ENCODE measurements around the gene ZNF750.
A peak's percentile ranks its signal among the peaks of the same experiment; 100 is the strongest.

The ZNF750 gene

GRCh38 chr17:82884970-82885353, 45.1 kb upstream of the ZNF750 start:
- no peaks in the 10 kb centered on the region for H4K20me1 ChIP-seq (ENCODE audit: insufficient read depth, low read length)
- no peaks in the 10 kb centered on the region for H3K79me2 ChIP-seq (ENCODE audit: insufficient read depth, low read length)
- H3F3A ChIP-seq (ENCODE audit: insufficient read depth, low read length): no peaks in the 10 kb centered on the region
- H3K4me1 ChIP-seq (ENCODE audit: insufficient read depth, low read length, severe bottlenecking): peaks cover 27% of the 10 kb centered on the region
- H3K27ac ChIP-seq (ENCODE audit: low read depth, low read length, poor library complexity, severe bottlenecking): peak overlapping the region; percentile 89
- H3K36me3 ChIP-seq (ENCODE audit: insufficient read depth, low read length): peaks cover 8% of the 10 kb centered on the region
- H3K4me3 ChIP-seq (ENCODE audit: low read depth, low read length, poor library complexity, severe bottlenecking): peak overlapping the region; percentile 32
- H3K9me2 ChIP-seq (ENCODE audit: low read depth, low read length): no peaks in the 10 kb centered on the region
- no peaks in the 10 kb centered on the region for H3K9me3 ChIP-seq (ENCODE audit: low read length)
- peak overlapping the region; percentile 51 for H3K9ac ChIP-seq (ENCODE audit: low read length)
- peak overlapping the region; percentile 63 for H3K4me2 ChIP-seq (ENCODE audit: low read length)
- H2AFZ ChIP-seq (ENCODE audit: low read length): no peak overlapping the region
- no peak for TF ChIP-seq EZH2 (IDR thresholded peaks at IDR 0.05; ENCODE audit: borderline replicate concordance, low read length)
- TF ChIP-seq, protein P1, sequence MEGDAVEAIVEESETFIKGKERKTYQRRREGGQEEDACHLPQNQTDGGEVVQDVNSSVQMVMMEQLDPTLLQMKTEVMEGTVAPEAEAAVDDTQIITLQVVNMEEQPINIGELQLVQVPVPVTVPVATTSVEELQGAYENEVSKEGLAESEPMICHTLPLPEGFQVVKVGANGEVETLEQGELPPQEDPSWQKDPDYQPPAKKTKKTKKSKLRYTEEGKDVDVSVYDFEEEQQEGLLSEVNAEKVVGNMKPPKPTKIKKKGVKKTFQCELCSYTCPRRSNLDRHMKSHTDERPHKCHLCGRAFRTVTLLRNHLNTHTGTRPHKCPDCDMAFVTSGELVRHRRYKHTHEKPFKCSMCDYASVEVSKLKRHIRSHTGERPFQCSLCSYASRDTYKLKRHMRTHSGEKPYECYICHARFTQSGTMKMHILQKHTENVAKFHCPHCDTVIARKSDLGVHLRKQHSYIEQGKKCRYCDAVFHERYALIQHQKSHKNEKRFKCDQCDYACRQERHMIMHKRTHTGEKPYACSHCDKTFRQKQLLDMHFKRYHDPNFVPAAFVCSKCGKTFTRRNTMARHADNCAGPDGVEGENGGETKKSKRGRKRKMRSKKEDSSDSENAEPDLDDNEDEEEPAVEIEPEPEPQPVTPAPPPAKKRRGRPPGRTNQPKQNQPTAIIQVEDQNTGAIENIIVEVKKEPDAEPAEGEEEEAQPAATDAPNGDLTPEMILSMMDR (IDR thresholded peaks at IDR 0.05; ENCODE audit: low read length): no peak
- H3K27me3 ChIP-seq (ENCODE audit: insufficient read depth, low read length): no peaks in the 10 kb centered on the region

GRCh38 chr17:82884341-82884969, 44.6 kb upstream of the ZNF750 start:
- peak overlapping the region; percentile 63 for H3K4me2 ChIP-seq (ENCODE audit: low read length)
- TF ChIP-seq, protein P1 (IDR thresholded peaks at IDR 0.05; ENCODE audit: low read length): no peak
- no peak for TF ChIP-seq EZH2 (IDR thresholded peaks at IDR 0.05; ENCODE audit: borderline replicate concordance, low read length)
- H3K27ac ChIP-seq (ENCODE audit: low read depth, low read length, poor library complexity, severe bottlenecking): peak overlapping the region; percentile 89
- no peaks in the 10 kb centered on the region for H4K20me1 ChIP-seq (ENCODE audit: insufficient read depth, low read length)
- H3K79me2 ChIP-seq (ENCODE audit: insufficient read depth, low read length): no peaks in the 10 kb centered on the region
- H3K36me3 ChIP-seq (ENCODE audit: insufficient read depth, low read length): peaks cover 7% of the 10 kb centered on the region; the same call in 1 of the 2 replicates
- H2AFZ ChIP-seq (ENCODE audit: low read length): no peak overlapping the region
- no peaks in the 10 kb centered on the region for H3K27me3 ChIP-seq (ENCODE audit: insufficient read depth, low read length)
- H3K9ac ChIP-seq (ENCODE audit: low read length): peak overlapping the region; percentile 51
- no peaks in the 10 kb centered on the region for H3K9me3 ChIP-seq (ENCODE audit: low read length)
- peak overlapping the region; percentile 32 for H3K4me3 ChIP-seq (ENCODE audit: low read depth, low read length, poor library complexity, severe bottlenecking)
- H3K4me1 ChIP-seq (ENCODE audit: insufficient read depth, low read length, severe bottlenecking): peaks cover 27% of the 10 kb centered on the region
- H3F3A ChIP-seq (ENCODE audit: insufficient read depth, low read length): no peaks in the 10 kb centered on the region
- H3K9me2 ChIP-seq (ENCODE audit: low read depth, low read length): no peaks in the 10 kb centered on the region

GRCh38 chr17:82883419-82884031, 43.7 kb upstream of the ZNF750 start:
- Histone ChIP-seq H3K36me3 (ENCODE audit: insufficient read depth, low read length) (peaks cover 7% of the 10 kb centered on the region; the same call in 1 of the 2 replicates), H3K9ac (ENCODE audit: low read length) (no peak overlapping the region), H3K27me3 (ENCODE audit: insufficient read depth, low read length) (no peaks in the 10 kb centered on the region), H3K4me3 (ENCODE audit: low read depth, low read length, poor library complexity, severe bottlenecking) (no peak overlapping the region), H3K4me1 (ENCODE audit: insufficient read depth, low read length, severe bottlenecking) (peaks cover 27% of the 10 kb centered on the region), H3K4me2 (ENCODE audit: low read length) (no peak overlapping the region), H3F3A (ENCODE audit: insufficient read depth, low read length) (no peaks in the 10 kb centered on the region), H2AFZ (ENCODE audit: low read length) (no peak overlapping the region), H3K9me3 (ENCODE audit: low read length) (no peaks in the 10 kb centered on the region), H3K9me2 (ENCODE audit: low read depth, low read length) (no peaks in the 10 kb centered on the region), H3K79me2 (ENCODE audit: insufficient read depth, low read length) (no peaks in the 10 kb centered on the region), H3K27ac (ENCODE audit: low read depth, low read length, poor library complexity, severe bottlenecking) (peak overlapping the region; percentile 89), H4K20me1 (ENCODE audit: insufficient read depth, low read length) (no peaks in the 10 kb centered on the region)
- no peak for TF ChIP-seq EZH2 (IDR thresholded peaks at IDR 0.05; ENCODE audit: borderline replicate concordance, low read length)
- TF ChIP-seq, protein P1 (IDR thresholded peaks at IDR 0.05; ENCODE audit: low read length): no peak

Measured in OCI-LY1 (cell line).